GM21367 (cell line): ENCODE measurements around the gene ARAP2.

ENCODE experiments used
- ATAC-seq: cut with Tn5 transposase; IDR thresholded peaks from one replicate; pipeline ENCODE4 v1.9.1; 2021; ENCODE audit not compliant: unreplicated experiment

Gene ARAP2

DNA sequence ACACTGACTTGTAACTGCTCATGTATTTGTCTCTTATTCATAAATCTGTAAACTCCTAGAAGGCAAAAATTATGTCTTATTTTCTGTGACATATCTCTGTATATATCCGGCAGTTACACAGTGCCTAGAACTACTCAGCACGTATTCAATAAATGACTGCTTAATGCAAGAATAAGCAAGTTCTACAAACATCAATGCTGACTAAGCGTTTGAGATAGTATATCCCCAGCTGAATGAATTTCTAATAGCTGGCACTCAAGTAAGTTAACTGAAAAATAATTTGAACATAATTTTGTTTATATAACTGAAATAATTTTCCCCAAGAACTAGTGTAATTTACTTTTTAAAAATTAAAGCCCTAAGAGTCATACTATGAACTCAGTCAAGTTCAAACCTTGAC lies 113.7 kb downstream of the ARAP2 start:
- no peak for ATAC-seq

DNA sequence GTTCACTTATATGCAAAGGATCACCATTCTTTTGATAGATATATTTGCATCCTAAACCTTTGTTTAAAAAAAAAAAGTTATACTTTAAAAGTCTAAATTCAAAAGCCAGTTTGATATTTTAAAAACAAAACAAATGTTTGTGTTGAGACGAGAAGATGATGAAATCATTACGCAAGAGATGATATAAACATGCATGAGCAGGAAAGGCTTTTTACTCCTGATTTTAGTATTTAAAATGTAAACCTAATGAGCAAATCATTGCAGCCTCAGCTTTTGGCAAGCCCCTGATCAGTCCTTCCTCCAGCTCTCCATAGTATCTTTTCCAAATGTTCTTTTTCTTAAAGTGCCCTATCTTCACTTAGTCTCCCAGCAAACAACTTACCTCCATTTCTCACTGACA lies 115.6 kb downstream of the ARAP2 start:
- no peak for ATAC-seq

DNA sequence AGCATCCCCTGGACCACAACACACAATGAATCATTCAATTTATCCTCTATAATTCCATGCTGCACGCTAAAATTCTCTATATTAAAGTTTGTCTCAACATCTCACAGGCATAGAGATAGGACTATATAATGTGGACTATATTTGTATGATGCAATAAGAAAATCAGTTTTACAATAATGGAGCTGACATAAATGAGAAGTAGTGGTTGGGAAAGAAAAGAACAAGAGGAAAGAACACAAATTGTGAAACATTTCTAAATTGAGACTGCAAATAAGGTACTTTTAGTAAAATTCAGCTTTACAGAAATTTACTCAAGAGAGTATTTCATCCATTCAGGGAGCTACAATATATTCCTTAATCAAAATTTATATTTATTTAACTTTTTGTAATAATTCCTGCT lies 120.4 kb downstream of the ARAP2 start:
- ATAC-seq = no peak

DNA sequence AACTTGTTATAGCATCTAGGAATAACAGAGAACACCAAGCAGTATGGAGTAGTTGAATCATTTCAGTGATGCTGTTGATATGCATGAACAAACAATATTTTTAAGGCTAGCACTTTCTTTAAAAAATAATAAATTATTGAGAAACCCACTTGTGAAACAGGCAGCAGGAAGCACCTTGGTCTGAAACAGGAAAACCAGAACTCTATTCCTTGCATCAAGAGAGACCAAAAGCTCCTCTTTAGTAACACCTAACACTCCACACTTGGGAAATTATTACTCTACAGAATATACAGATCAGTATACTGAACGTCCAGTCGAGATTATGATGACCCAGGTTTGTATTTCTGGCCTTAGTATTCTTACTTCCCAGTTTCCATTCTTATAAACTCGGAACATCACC lies 129.0 kb downstream of the ARAP2 start:
- no peak for ATAC-seq

DNA sequence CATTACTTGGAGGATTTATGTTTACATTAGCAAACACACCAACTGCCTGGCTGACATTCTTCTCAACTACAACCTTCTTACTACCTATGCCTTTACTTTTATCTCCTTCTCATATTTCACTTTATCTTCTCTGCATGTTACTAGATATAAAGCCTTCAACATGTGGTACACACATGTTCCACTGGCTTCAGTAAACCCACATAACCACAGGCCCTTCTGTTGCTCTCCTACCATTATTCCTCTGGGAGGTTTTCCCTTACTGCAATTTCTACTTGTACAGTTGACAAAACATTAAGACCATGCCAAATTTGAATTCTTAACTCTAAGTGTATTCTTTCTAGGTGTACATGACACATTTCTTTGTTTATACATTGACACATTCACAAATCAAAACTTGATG lies 133.1 kb downstream of the ARAP2 start:
- ATAC-seq = no peak

DNA sequence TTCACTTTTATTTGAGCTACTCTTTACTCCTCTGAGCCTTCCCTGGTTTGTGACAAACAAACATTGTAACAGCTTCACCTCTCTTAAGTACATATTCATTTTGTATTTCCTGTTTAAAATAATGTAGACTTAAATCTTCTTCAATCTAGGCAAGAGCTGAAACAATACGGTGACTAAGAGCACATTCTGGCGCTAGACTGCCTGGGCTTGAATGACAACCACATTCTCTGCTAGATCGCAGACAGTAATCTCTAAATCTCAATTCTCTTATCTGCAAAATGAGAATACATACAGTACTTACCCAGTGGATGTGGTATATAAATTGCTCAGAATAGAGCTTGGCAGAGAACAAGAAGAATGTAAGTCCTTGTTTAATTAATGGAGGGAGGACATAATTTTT lies 144.8 kb downstream of the ARAP2 start:
- ATAC-seq = no peak

DNA sequence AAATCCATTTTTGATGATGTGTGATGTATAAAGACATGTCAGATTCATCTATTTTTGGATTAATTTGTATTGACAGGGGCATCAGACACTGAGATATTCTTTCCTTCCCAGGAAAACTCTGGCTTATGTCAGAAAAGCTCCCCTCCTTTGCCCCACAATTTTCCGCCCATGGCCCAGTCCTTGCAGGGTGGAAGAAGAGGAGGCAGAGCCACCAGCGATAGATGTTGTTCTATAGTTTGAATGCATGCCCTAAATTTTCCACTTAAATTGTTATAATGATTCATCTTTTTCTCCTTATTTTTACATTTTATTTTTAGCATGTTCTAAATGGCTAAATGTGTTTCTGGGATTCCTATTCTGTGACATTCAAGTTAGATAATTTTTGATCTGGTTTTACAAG lies 149.3 kb downstream of the ARAP2 start:
- no peak for ATAC-seq

DNA sequence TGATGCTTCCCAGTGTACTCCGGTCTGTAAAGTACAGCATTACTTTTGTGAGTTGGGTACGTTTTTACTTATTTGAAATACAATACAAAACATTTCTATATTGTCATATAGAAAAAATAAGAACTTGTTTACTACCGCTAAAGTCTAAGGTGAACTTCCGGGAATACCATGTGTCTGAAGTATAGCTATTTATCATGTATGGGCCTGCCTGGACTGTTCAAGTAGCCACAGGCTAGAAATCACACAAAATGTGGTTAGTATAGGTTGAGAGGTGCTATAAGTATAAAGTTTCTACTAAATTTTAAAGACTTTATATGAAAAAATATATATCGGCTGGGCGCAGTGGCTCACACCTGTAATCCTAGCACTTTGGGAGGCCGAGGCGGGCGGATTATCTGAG lies 152.3 kb downstream of the ARAP2 start:
- no peak for ATAC-seq

DNA sequence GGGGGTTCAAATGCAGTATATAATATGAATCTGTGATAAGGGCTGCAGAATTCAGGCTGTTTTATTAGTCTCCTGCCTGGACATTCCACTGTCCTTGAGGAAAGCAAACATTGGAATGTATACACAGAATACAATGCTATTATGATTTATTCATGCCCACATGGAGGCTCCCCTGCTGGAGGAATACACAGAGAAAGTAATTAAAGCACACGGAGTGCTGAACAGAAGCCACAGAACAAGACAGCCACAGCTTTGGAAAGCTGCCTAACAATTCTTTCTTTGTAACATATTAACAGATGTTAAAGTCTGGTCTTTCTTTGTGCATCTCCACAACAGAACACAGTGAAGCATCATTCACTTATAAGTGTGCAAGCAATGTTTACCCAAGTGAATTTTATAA lies 155.8 kb downstream of the ARAP2 start:
- ATAC-seq = no peak

DNA sequence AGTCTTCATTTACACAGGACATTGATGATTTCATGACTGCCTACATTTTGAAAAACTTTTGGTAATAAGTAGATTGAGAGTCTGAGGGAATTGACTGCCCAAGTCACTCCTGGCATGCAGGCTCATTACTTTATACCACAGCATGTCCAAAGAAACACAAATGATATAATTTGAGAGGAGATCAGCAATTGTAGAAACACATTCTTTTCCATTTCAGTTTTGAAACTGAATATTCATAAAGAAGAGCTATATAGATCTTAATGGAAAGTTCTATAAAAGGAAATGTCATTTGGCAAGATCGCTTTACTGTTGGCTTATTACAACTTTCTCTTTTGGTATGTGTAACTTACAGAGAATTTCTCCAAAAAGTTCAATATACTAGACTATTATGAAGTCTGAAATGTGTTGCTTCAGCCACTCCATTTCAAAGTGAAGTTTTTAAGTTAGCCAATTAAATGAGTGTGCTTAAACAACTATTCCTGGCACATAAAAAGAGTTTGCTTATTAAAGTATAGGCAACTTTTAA lies 158.0 kb downstream of the ARAP2 start:
- ATAC-seq = no peak

DNA sequence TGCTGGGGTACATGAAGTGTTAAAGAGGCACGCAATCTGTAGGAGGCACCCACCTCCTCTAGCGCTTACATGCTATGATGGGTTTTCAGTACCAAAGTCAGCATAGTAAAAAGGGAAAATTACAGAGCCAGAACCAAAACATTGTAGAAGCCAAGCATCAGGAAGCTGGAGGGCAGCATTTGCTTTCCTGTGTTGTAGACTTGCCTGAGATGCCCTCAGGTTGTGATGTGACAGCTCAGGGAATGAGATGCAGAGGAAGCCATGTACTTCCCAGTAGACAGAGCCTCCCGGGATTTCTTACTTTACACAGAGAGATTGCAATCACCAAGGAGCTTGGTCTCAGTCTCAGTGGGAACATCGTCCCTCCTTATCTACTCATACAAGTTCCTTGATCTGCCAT lies 161.5 kb downstream of the ARAP2 start:
- ATAC-seq = no peak

DNA sequence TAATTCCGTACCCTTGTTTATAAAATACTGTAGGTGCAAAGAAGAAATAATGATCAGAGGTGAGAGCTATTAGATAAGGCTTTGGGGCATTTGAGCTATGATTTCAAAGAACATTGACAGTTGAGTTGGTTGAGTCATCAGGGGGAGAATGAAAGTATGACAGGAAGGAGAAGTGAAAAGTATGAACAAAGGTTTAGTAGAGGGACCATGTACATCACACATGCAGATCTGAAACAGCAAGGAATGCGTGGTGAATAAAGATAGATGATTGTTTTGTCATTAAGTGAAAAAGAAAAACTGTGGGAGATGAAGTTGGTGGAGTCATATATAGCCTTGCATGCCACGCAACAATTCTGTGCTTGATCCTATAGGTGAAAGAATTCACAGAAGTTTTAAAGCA lies 163.1 kb downstream of the ARAP2 start:
- peak; percentile 97 for ATAC-seq

DNA sequence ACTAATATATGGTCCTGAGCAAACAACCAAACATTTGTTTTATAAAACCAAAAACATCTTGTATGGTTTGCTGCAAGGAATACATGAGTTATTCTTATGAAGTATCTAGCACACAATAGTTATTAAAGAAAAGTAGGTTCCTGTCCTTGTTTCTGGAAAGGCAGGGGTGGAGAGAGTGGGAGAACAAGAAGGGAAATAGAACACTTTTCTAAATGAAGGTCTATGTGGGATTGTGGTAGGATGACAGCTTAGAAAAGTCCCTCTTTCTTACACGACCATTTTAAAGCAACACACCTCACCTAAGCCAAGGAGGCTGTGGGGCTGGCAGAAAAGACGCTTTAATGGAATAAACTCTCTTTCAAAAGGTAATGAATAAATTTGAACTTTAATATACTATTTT lies 164.6 kb downstream of the ARAP2 start:
- no peak for ATAC-seq

DNA sequence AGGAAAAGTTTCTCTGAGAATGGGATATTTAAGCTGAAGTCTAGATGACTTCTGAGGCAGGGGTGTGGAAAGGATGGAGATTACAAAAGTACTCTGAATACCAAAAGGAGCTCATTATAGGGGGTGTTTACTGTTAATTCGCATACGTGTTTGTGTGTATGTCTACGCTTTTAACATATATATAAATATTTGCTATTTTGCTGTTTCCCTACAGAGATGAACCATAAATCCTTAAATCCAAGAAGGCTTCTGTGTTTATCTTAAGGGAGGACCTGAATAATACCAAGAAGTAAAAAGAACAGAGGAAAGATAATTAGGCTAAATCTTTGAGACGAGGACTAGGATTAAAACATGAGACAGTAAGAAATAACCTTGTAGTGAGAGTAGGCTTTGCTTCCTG lies 166.0 kb downstream of the ARAP2 start:
- ATAC-seq = no peak

DNA sequence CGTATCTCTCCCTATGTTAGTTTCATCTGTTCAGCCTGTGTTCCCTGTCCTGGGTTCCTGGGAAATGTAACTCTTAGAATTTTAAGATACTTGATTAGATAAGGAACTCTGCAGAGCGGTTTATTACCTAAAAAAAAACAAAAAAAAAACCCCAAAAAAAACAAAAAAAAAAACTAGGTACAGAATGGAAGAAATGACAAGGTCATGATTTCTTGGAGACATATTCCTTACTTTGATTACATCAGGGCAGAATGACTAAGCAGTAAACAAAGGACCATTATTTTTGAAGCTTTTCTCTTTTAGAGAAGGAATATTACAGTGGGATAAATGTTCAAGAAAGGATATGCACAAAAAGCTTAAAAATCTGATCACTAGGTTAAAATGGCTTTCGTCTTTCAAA lies 171.8 kb downstream of the ARAP2 start:
- no peak for ATAC-seq

DNA sequence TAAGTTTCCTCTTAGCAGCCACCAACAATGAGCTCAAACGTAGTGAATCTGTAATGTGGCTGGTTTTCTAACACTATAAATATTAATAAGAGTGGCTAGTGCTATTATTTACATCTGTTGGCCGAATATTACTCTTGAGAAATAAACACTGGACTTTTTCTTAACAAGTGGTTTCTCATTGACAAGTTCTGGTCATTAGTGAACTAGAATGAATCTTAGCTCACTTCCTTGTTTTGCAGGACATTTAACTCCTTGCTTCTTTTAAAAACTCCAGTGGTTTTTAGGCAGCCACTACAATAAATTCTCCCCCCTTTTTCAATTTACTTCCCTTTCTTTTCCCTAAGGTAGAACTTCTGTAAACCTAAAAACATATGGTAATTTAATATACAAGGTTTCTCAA lies 177.2 kb downstream of the ARAP2 start:
- no peak for ATAC-seq

DNA sequence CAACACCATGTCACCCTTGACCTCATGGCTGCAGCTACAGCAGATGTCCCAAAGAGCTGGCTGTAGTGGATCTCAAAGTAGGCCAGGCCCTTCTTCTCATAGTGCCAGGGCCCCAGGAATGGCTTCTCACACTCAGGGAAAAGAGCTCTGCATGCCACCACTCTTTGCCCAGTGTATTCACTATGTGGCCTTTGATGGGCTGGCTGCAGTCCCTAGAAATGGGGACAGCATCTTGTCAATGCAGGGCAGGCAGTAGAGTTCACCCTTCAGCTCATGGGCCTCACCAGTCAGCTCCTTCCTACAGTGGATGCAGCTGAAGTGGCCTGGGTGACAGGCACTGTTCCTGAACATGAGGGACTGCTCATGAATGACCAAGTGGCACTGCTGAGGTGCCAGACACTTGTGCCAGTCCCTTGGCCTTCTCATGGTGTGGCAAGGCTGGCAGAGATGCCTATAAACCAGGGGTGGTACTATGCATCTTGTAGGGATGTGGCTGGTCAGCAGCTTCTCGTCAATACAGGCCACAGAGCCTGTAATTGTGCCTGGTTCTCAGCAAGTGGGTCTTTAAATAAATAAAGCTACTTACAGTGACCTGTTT lies 178.9 kb downstream of the ARAP2 start:
- ATAC-seq = no peak

DNA sequence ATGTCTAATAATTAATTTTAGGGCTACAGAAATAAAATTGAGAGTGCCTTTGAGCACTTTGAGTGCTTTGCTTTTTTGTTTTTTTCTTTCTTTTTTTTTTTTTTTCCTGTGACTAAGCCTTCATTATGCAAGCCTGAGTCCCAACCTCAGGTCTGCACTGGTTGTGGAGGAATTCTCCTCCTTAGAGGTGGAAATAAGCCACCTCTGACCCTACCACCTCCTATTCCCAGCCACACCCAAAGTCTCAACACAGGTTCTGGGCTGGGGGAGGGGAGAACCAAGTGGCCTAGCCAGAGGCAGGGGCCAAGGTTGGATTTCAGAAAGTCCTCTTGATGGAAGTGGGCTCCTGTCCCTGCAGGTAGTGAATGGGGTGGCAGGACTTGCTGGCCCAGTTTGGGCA lies 180.2 kb downstream of the ARAP2 start:
- no peak for ATAC-seq

DNA sequence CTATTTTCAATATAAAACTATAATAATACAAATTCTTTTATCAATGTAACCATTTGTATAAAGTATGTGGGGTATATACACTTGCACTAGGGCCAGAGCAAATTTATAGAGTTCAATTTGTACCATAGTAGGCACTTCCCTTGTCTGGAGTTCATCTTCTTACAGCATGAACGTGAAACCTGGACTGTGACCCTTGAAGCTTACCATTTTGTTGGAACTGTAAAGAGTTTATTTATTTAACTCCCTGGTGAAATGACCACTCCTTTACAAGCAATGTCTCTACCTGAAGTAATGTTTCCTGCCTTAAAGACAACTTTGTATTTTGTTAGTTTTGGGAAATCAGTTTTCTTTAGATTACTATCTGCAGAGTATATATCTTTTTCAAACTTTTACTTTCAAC lies 188.2 kb downstream of the ARAP2 start:
- ATAC-seq = no peak

DNA sequence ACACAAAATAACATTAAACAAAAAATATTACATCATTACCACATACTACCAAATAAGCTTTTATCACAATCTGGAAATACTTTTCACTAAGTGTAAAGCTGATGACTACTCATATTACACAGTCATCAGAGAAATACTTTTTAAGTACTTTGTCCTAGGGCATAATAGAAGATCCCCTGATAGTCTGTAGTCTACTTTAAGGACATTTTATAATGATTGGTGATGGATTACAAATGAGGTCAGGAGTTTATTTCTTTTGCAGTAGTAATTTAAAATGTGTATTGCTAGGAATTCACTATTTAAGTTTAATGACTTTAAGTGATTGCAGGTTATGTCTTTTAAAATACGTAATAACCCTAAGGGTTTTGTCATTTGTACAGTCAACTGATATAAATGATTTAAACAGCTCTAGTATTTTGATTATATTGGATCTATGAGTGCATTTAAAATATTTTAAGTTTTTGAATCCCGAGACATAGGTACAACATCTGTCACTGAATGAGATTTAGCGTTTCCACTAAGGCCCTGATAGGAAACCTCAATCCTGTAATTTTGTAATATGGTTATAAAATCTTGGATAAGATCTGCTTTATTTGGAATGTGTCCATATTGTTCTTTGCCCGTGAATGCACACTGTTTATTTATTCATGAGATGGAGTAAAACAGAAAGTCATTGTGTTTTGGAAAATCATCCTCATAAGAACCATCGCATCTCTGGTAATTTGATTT lies 189.5 kb downstream of the ARAP2 start:
- no peak for ATAC-seq

DNA sequence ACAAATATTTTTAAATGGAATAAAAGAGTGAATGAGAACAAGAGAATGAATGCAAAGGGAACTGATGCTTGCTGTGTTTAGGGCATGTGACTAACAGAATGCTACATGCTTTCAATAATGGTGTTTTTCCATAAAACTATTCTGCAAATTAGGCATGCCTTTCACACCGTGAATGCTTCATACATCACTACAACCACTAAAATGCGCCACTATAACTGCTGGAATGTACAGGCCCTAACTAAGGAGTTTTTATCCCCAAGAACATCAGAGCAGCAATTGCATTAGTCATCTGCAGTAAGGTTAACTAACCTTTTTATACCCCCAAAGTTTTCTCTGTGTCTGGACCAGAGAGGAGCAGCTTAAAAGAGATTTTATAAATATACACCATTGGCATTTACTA lies 190.4 kb downstream of the ARAP2 start:
- ATAC-seq = no peak

DNA sequence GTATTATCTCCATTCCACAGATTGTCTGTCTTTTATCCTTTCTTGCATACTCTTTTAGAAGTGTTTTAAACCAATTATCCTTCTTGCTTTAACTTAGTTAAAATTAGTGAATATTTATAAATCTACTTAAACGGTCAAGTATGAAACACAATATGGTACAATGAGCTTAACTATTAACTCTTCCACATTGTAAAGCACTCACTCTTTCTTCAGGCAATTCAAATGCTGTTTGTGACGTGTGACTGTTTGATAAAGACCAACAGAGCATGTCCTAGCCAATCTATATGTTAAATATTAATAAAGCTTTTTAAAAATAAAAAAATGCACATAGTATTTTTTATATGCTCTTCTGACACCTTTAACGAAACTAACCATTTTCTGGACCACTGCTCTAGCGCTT lies 192.7 kb downstream of the ARAP2 start:
- ATAC-seq = no peak

DNA sequence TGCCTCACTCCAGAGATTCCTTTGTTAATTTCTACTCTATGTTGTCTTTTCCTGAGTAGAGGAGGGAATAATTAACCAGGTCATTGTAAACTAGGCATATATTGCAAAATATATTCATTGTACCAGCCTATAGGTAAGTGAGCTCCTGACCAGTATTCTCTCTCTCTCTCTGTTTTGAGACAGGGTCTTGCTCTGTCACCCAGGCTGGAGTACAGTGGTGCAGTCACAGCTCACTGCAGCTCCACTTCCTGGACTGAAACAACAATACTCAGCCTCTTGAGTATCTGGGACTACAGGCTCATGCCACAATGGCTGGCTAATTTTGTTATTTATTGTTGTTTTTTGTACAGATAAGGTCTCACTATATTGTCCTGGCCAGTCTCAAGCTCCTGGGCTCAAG lies 198.3 kb downstream of the ARAP2 start:
- ATAC-seq = no peak
